Neural cell (in vitro differentiated cells): Measurements from ENCODE around the gene CRIP3. TPM values are rescaled to one million over a fixed set of nuclear protein-coding genes. Genes with fewer than 3 reads are reported as not detected.
A peak's percentile ranks its signal among the peaks of the same experiment; 100 is the strongest.

Experiments used
- H2AFZ ChIP-seq: fragments of 200-600, 300-800 bp; sonication (generic), shearing (Covaris generic); 2 replicates; pipeline ENCODE4 v1.6.0; 2014; ENCODE audit warnings: low read depth, mild to moderate bottlenecking, antibody characterized with exemption, low read length, moderate library complexity
- H3F3A ChIP-seq: fragments of 200-600 bp; shearing (Covaris generic); 2 replicates; pipeline ENCODE4 v1.6.1; 2016; ENCODE audit warnings: mild to moderate bottlenecking, moderate library complexity, mixed read lengths, antibody characterized with exemption, low read length; ENCODE audit not compliant: insufficient read depth, poor library complexity, severe bottlenecking
- H3K27ac ChIP-seq: fragments of 200-600, 300-800 bp; sonication (generic), shearing (Covaris generic); 2 replicates; pipeline ENCODE4 v1.5.1; 2014; ENCODE audit warnings: mild to moderate bottlenecking, low read length, moderate library complexity
- H3K27me3 ChIP-seq: fragments of 300-800, 200-600 bp; sonication (generic), shearing (Covaris generic); 2 replicates; pipeline ENCODE4 v1.6.0; 2014; ENCODE audit warnings: mild to moderate bottlenecking, low read depth, low read length, moderate library complexity; ENCODE audit not compliant: insufficient read depth
- H3K36me3 ChIP-seq: fragments of 300-800, 200-600 bp; sonication (generic), shearing (Covaris generic); 2 replicates; pipeline ENCODE4 v1.5.1; 2014; ENCODE audit warnings: mild to moderate bottlenecking, antibody characterized with exemption, low read length, moderate library complexity; ENCODE audit not compliant: insufficient read depth
- H3K4me2 ChIP-seq: fragments of 300-800, 200-600 bp; sonication (generic), shearing (Covaris generic); 2 replicates; pipeline ENCODE4 v1.6.0; 2014; ENCODE audit warnings: mild to moderate bottlenecking, low read length
- H3K4me3 ChIP-seq: fragments of 300-800, 200-600 bp; sonication (generic), shearing (Covaris generic); 2 replicates; pipeline ENCODE4 v1.5.1; 2014; ENCODE audit warnings: mild to moderate bottlenecking, low read length, moderate library complexity
- H3K79me2 ChIP-seq: fragments of 200-600 bp; shearing (Covaris generic); replicated peaks from 2 replicates; pipeline ENCODE4 v1.6.0; 2014; ENCODE audit warnings: mild to moderate bottlenecking, low read length, moderate library complexity; ENCODE audit not compliant: insufficient read depth
- H3K9ac ChIP-seq: fragments of 300-800, 200-600 bp; sonication (generic), shearing (Covaris generic); 2 replicates; pipeline ENCODE4 v1.6.1; 2016; ENCODE audit warnings: mild to moderate bottlenecking, low read length, mixed read lengths
- H3K9me2 ChIP-seq: fragments of 200-600 bp; shearing (Covaris generic); 2 replicates; pipeline ENCODE4 v1.6.1; 2016; ENCODE audit warnings: mild to moderate bottlenecking, low read length, mixed read lengths; ENCODE audit not compliant: insufficient read depth
- H3K9me3 ChIP-seq: fragments of 200-600, 300-800 bp; sonication (generic), shearing (Covaris generic); 2 replicates; pipeline ENCODE4 v1.6.1; 2016; ENCODE audit warnings: mild to moderate bottlenecking, mixed run types, low read length, moderate library complexity, mixed read lengths
- H4K20me1 ChIP-seq: fragments of 200-600 bp; shearing (Covaris generic); 2 replicates; pipeline ENCODE4 v1.6.1; 2016; ENCODE audit warnings: mild to moderate bottlenecking, mixed run types; ENCODE audit not compliant: insufficient read depth
- EP300 ChIP-seq: fragments of 450-650 bp; conservative IDR thresholded peaks from 2 replicates; pipeline ENCODE4 v1.6.1; 2014; ENCODE audit warnings: antibody characterized with exemption, mild to moderate bottlenecking, moderate library complexity; ENCODE audit not compliant: poor library complexity, severe bottlenecking
- EZH2 ChIP-seq: fragments of 200-600, 300-800 bp; shearing (Covaris generic), sonication (generic); IDR thresholded peaks from 2 replicates; pipeline ENCODE4 v1.6.1; 2014; ENCODE audit warnings: antibody characterized with exemption, low read length, borderline replicate concordance, mild to moderate bottlenecking; ENCODE audit not compliant: insufficient read depth, poor library complexity, severe bottlenecking
- MXI1 ChIP-seq: fragments of 450-650 bp; conservative IDR thresholded peaks from 2 replicates; pipeline ENCODE4 v1.6.1; 2014; ENCODE audit warnings: antibody characterized with exemption, mild to moderate bottlenecking; ENCODE audit not compliant: poor library complexity, severe bottlenecking
- POLR2AphosphoS5 ChIP-seq: IDR thresholded peaks from 2 replicates; pipeline ENCODE4 v1.6.1; 2012
- RAD21 ChIP-seq: fragments of 450-650 bp; conservative IDR thresholded peaks from 2 replicates; pipeline ENCODE4 v1.6.1; 2014; ENCODE audit warnings: antibody characterized with exemption, mild to moderate bottlenecking, moderate library complexity
- SMC3 ChIP-seq: fragments of 450-650 bp; conservative IDR thresholded peaks from 2 replicates; pipeline ENCODE4 v1.6.1; 2014; ENCODE audit warnings: antibody characterized with exemption, mild to moderate bottlenecking, moderate library complexity; ENCODE audit not compliant: poor library complexity
- TAF1 ChIP-seq: IDR thresholded peaks from 2 replicates; pipeline ENCODE4 v1.6.1; 2012; ENCODE audit warnings: low read depth
- polyA plus RNA-seq: library from polyadenylated mRNA; depleted of rRNA; stranded (reverse); fragments of >200 nt; gene quantifications from 2 replicates; pipeline ENCODE4 v1.2.3, GENCODE V29; 2014
- TF ChIP-seq, protein P1 (sequence below): IDR thresholded peaks from 2 replicates; pipeline ENCODE4 v1.6.1; 2012; ENCODE audit warnings: borderline replicate concordance
- TF ChIP-seq, protein P2 (sequence below): fragments of 450-650 bp; IDR thresholded peaks from 2 replicates; pipeline ENCODE4 v1.5.1; 2014; ENCODE audit warnings: antibody characterized with exemption, mild to moderate bottlenecking, moderate library complexity; ENCODE audit not compliant: poor library complexity, severe bottlenecking

CRIP3 gene
- polyA plus RNA-seq, 1 donor from 2014 or later = 3.7 TPM

DNA sequence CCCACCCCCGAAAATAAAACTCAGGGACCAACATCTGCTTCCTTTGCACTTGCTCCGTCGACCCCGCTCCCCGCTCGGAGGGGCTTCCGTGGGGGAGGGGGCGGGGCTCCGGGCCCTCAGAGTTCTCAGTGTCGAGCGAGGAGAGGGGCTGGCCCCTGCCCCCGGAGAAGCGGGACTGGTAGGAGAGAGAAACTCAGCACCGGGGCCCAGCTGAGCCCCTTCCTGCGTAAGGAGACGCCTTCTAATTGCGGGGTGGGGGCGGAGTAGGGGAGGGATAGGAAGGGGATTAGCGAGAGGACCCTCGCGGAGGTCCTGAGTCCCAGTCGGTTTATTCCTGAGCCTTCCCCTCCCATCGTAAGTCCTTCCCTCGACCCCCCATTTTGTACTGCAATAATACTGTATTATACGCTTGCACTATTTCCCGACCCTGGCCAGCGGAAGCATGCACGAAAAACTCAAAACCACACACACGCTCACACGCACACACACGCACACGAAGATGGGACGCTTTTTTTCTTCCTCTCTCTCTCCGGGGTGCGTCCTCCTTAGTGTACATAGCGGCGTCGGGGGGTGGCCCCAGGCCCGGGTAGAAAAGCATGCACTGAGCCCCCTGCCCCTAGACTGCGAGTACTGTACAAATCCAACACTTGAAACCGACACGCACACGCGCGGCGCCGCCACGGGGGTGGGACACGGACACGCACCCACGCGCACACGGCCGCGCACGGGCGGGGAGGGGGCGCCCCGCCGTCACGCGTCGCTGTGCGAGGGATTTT lies 32.6 kb downstream of the CRIP3 start:
- TF ChIP-seq EZH2 (no peak), SMC3 (no peak), POLR2AphosphoS5 (no peak), RAD21 (no peak), TAF1 (no peak), MXI1 (no peak), EP300 (no peak)
- TF ChIP-seq, protein P1, sequence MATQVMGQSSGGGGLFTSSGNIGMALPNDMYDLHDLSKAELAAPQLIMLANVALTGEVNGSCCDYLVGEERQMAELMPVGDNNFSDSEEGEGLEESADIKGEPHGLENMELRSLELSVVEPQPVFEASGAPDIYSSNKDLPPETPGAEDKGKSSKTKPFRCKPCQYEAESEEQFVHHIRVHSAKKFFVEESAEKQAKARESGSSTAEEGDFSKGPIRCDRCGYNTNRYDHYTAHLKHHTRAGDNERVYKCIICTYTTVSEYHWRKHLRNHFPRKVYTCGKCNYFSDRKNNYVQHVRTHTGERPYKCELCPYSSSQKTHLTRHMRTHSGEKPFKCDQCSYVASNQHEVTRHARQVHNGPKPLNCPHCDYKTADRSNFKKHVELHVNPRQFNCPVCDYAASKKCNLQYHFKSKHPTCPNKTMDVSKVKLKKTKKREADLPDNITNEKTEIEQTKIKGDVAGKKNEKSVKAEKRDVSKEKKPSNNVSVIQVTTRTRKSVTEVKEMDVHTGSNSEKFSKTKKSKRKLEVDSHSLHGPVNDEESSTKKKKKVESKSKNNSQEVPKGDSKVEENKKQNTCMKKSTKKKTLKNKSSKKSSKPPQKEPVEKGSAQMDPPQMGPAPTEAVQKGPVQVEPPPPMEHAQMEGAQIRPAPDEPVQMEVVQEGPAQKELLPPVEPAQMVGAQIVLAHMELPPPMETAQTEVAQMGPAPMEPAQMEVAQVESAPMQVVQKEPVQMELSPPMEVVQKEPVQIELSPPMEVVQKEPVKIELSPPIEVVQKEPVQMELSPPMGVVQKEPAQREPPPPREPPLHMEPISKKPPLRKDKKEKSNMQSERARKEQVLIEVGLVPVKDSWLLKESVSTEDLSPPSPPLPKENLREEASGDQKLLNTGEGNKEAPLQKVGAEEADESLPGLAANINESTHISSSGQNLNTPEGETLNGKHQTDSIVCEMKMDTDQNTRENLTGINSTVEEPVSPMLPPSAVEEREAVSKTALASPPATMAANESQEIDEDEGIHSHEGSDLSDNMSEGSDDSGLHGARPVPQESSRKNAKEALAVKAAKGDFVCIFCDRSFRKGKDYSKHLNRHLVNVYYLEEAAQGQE = no peak
- TF ChIP-seq, protein P2, sequence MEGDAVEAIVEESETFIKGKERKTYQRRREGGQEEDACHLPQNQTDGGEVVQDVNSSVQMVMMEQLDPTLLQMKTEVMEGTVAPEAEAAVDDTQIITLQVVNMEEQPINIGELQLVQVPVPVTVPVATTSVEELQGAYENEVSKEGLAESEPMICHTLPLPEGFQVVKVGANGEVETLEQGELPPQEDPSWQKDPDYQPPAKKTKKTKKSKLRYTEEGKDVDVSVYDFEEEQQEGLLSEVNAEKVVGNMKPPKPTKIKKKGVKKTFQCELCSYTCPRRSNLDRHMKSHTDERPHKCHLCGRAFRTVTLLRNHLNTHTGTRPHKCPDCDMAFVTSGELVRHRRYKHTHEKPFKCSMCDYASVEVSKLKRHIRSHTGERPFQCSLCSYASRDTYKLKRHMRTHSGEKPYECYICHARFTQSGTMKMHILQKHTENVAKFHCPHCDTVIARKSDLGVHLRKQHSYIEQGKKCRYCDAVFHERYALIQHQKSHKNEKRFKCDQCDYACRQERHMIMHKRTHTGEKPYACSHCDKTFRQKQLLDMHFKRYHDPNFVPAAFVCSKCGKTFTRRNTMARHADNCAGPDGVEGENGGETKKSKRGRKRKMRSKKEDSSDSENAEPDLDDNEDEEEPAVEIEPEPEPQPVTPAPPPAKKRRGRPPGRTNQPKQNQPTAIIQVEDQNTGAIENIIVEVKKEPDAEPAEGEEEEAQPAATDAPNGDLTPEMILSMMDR = no peak
- no peaks in the 10 kb centered on the region for H3K36me3 ChIP-seq
- no peak overlapping the region for H2AFZ ChIP-seq
- H3K4me2 ChIP-seq = no peak overlapping the region
- H3K9me2 ChIP-seq = no peaks in the 10 kb centered on the region
- no peak overlapping the region for H3K27ac ChIP-seq
- no peaks in the 10 kb centered on the region for H3F3A ChIP-seq
- H3K4me3 ChIP-seq = peak overlapping the region; percentile 30
- no peaks in the 10 kb centered on the region for H4K20me1 ChIP-seq
- no peaks in the 10 kb centered on the region for H3K9me3 ChIP-seq
- H3K9ac ChIP-seq = no peak overlapping the region
- no peaks in the 10 kb centered on the region for H3K79me2 ChIP-seq
- H3K27me3 ChIP-seq = peaks cover 21% of the 10 kb centered on the region

DNA sequence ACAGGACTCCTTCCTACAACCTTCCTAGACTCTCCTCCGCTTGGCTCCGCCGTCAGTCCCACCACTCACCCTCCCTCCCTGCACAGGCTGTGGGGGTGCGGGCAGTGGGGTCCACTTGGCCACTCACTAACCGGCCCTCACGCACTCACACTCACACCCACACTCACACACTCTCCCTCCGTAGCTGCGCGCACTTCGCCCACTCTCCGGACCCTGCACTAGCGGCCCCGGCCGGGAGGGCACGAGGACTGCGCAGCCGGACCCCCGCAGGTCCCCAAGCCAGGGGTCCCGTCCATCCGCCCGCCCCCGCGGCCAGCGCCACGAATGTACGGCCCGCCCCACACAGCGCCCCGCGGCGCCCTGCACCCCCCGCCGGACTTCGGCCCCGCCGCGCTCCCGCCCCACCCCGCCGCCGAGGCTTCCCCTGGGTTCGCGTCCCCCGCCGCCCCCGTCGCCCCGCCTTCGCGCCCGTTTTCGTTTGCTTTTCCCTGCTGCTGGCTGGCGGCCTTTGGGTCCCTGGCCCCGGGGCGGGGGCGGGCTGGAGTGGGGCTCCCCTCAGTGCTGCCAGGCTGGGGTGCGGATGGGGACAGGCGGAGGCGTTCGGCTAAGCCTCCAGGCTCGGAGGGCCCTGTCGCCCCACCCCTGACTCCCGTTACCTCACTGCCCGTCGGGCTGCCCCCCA lies 33.6 kb downstream of the CRIP3 start:
- H4K20me1 ChIP-seq = no peaks in the 10 kb centered on the region
- no peak overlapping the region for H3K9ac ChIP-seq
- no peaks in the 10 kb centered on the region for H3K36me3 ChIP-seq
- peak overlapping the region; percentile 28 for H3K4me3 ChIP-seq
- no peaks in the 10 kb centered on the region for H3F3A ChIP-seq
- no peak overlapping the region for H3K4me2 ChIP-seq
- H2AFZ ChIP-seq = no peak overlapping the region
- H3K9me2 ChIP-seq = no peaks in the 10 kb centered on the region
- H3K27me3 ChIP-seq = peaks cover 21% of the 10 kb centered on the region
- H3K9me3 ChIP-seq = no peaks in the 10 kb centered on the region
- H3K79me2 ChIP-seq = no peaks in the 10 kb centered on the region
- H3K27ac ChIP-seq = no peak overlapping the region
- no peak for TF ChIP-seq POLR2AphosphoS5
- TF ChIP-seq EZH2 = no peak
- no peak for TF ChIP-seq TAF1
- TF ChIP-seq MXI1 = no peak
- TF ChIP-seq, protein P1 = no peak
- TF ChIP-seq, protein P2 = no peak
